Inflammatory macrophage (primary cell): Measurements from ENCODE around the gene ADAMTS14.
"Not testable (repeated sequence)": the region's sequence is repeated elsewhere in the genome, so short reads cannot be mapped to it uniquely, and the experiment has no call there.

Experiments
- DNase-seq, 2 donors: peaks; one replicate each; pipeline ENCODE4 v3.0.0-alpha.2; 2020 to 2022

The ADAMTS14 gene

DNA sequence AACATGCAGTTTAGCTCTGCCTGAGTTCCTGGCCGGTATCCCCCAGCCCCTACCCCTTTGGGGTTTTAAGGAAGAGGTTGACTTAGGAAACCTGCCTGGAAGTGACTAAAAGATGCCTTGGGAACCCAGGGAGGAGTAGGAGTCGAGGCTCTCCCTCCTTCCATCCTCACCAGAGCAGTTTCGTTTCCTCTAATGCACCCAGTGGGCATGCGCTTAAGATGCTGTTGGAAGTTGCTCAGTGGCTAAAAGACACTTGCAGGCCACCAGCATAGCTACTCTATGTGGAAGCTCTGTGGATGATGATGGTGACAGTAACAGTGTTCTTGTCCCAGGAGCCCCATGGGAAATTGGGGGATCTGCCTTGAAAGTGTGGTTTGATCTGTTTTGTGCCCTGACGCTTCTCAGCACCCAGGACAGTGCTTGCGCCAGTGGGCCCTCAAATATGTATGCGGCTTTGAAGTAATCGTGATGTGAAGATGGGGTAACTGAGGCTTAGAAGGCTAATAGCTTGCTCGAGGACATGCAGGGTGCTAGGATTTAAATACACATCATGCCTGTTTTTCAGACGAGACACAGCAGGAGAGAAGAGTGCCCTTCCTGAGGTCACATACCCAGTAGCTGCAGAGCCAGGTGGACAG is 80.8 kb downstream of the ADAMTS14 start:
- peak; percentile 67 to 74 for DNase-seq

DNA sequence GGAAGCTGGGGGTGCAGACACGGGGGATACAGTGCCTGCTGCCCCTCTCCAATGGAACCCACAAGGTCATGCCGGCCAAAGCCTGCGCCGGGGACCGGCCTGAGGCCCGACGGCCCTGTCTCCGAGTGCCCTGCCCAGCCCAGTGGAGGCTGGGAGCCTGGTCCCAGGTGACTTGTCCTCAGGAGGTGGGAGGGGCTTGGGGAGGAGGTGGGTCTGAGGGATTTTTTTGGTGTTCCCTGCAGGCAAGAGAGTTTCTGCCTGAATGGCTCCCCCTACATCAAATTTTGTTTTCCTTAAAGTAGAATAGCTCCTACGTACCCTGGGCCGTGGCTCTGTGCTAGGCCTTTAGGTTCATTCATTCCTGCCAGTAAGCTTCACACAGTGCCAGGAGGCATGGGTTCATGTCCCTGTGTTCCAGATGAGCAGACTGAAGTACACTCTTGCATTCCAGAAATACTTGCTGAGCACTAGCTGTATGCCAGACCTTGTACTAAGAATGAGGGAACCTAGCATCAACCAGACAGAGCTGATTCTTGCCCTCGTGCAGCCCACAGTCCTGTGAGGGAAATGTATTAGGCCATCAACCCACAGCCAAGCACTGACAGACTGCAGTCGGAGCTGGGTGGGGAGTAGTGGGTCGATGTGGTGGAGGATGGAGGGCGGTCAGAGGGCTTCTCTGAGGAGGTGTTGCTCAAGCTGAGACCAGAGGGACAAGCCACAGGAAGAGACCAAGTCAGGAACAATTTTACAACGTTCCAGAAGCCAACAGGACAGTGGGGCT is 81.7 kb downstream of the ADAMTS14 start:
- DNase-seq, result no peak

DNA sequence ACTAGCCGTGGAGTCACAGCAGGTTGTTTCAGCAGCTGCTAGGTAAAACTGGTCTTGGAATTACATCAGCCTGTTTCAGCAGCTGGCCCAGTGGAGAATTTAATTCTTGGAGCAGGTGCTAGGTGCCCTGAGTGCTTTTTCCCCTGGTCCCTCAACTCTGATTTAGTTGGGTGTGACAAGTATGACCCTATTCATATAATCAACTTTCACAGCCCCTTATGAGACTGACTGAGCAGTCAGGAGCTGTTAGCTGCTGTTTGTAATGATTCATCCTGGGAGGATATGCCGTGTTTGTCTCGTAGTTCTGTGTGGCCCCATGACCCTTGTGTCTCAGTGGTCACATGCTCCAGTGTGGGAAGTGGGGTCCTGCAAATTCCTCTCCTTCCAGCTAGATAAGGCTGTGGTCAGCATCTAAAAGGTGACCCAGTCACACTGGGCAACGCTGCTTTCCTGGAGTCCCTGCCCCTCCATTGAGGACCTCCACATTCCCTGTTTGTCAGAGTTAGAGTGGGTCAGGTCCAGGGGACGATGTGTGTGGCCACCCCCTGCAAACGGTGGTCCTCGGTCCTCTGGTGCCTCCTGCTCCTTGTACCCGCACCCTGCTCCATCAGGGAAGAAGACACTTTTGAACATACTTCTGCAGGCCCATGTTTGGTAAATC is 84.5 kb downstream of the ADAMTS14 start:
- peak; percentile 10 to 58 for DNase-seq

DNA sequence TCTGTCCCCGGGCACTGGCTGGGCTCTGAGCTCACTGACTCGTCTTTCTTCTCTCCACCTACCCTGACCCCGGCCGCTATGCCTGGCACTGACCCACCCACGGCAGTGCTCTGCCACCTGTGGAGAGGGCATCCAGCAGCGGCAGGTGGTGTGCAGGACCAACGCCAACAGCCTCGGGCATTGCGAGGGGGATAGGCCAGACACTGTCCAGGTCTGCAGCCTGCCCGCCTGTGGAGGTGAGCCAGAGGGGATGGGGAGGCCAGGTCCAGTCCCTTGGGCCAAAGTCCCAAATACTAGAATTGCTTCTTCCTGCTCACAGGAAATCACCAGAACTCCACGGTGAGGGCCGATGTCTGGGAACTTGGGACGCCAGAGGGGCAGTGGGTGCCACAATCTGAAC is 85.5 kb downstream of the ADAMTS14 start:
- no peak for DNase-seq

DNA sequence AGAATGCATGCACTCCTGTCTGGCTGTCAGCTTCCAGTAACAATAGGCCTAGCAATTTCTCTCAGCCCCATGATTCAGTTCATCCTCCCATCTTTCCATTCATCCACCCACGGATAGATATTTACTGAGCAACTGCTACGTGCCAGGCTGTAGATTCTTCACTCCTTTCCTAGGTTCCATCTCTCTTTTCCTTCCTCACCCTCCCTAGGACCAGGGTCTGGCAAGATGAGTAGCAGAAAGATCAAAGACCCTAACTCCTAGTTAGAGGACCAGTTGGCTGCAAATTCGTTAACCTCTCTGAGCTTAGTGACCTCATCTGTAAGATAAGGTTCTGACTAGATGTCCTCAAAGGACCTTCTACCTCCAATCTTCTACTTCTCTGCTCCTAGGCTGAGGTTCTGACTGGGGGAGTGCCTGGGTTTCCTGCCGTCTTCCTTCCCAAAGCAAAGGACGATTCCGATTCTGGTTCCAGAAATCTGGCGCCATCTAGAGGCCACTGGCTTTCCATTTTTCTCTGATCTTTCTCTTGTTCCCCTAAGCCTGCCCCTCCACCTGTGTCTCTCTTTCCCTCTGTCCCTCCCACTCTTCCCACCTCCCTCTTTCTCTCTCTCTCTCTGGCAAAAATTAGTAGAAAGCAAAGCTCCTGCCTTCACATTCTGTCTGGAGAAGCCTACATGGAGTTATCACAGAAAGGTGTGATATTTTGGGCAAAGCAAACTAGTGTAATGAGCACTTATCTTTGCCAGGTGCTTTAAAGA is 86.6 kb downstream of the ADAMTS14 start:
- peak; percentile 76 to 78 for DNase-seq

DNA sequence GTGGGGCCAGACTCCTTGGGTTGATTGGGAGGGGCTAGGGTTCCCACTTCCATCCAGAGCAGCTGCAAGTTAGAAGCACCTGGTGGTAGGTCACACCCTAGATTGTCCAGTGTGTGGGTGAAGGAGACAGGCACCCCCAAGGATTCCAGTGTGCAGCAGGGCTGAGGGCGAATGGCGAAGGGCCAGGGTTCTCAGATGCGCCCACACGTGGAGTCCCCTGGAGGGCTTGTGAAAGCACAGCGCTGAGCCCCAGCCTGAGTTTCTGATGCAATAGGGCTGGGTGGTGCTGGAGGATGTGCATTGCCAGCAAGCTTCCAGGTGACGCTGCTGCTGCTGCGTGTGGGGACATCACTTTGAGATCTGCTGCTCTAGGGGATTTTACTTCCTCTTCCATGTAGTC is 87.5 kb downstream of the ADAMTS14 start:
- peak; percentile 13 to 24 for DNase-seq

DNA sequence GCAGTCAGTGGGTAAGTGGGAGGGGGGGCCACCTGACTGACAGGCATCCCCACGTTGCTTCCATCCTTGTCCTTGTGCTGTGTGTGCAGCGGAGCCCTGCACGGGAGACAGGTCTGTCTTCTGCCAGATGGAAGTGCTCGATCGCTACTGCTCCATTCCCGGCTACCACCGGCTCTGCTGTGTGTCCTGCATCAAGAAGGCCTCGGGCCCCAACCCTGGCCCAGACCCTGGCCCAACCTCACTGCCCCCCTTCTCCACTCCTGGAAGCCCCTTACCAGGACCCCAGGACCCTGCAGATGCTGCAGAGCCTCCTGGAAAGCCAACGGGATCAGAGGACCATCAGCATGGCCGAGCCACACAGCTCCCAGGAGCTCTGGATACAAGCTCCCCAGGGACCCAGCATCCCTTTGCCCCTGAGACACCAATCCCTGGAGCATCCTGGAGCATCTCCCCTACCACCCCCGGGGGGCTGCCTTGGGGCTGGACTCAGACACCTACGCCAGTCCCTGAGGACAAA is 88.0 kb downstream of the ADAMTS14 start:
- DNase-seq, result no peak

DNA sequence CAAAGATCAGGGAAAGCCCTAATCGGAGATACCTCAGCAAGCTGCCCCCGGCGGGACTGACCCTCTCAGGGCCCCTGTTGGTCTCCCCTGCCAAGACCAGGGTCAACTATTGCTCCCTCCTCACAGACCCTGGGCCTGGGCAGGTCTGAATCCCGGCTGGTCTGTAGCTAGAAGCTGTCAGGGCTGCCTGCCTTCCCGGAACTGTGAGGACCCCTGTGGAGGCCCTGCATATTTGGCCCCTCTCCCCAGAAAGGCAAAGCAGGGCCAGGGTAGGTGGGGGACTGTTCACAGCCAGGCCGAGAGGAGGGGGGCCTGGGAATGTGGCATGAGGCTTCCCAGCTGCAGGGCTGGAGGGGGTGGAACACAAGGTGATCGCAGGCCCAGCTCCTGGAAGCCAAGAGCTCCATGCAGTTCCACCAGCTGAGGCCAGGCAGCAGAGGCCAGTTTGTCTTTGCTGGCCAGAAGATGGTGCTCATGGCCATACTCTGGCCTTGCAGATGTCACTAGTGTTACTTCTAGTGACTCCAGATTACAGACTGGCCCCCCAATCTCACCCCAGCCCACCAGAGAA is 88.8 kb downstream of the ADAMTS14 start:
- DNase-seq, result peak; percentile 20 to 40

DNA sequence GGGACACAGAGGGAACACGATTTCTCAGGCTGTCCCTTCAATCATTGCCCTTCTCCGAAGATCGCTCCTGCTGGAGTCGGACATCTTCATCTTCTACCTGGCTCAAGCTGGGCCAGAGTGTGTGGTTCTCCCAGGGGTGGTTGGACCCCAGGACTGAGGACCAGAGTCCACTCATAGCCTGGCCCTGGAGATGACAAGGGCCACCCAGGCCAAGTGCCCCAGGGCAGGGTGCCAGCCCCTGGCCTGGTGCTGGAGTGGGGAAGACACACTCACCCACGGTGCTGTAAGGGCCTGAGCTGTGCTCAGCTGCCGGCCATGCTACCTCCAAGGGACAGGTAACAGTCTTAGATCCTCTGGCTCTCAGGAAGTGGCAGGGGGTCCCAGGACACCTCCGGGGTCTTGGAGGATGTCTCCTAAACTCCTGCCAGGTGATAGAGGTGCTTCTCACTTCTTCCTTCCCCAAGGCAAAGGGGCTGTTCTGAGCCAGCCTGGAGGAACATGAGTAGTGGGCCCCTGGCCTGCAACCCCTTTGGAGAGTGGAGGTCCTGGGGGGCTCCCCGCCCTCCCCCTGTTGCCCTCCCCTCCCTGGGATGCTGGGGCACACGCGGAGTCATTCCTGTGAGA is 89.5 kb downstream of the ADAMTS14 start:
- DNase-seq, result no peak

DNA sequence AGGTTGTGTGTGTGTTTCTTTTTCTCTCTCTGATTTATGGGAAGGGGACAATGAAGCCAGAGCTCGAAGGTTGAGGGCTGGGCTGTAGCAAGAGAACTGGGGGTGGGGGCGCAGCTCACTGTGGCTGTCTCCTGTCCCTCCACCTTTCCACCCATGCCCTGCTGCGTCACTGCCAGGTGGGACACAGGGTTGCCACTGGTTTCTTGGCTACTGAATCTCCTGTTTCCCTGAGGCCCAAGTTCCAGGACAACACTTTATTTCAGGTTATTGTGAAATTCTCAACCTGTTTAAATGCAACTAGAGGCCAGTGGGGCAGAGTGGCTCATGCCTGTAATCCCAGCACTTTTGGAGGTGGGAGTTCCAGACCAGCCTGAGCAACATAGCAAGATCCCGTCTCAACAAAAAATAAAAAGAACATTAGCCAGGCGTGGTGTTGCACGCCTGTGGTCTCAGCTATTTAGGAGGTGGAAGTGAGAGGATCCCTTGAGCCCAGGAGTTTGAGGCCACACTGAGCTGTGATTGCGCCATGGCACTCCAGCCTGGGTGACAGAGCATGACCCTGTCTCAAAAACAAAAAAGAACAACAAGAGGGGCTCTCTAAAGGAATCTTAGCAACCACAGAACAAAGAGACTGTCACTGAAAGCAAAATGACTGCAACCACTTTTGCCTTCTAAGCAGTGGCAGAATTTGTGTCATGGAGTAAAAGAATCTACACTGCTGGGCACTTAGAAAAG is 90.3 kb downstream of the ADAMTS14 start:
- peak; percentile 32 to 48 for DNase-seq

DNA sequence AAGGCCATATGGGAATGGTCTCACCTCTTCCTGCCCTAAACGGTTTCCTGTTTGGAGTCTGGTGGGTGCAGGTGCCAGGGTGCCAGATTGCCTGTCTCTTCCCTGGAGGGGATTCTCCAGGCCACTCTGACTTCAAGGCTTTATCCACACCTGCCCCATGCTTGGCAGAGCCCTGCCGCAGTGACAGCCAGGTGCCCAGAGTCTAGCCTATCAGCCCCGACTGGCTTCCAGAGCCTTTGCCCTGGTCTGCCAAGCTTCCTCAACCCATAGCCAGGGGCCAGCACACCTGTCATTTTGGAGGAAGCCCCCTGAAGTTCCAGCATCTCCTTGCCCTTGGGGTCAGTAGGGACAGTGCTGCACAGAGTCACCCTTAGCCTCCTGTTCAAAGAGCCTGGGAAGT is 91.3 kb downstream of the ADAMTS14 start:
- no peak for DNase-seq

DNA sequence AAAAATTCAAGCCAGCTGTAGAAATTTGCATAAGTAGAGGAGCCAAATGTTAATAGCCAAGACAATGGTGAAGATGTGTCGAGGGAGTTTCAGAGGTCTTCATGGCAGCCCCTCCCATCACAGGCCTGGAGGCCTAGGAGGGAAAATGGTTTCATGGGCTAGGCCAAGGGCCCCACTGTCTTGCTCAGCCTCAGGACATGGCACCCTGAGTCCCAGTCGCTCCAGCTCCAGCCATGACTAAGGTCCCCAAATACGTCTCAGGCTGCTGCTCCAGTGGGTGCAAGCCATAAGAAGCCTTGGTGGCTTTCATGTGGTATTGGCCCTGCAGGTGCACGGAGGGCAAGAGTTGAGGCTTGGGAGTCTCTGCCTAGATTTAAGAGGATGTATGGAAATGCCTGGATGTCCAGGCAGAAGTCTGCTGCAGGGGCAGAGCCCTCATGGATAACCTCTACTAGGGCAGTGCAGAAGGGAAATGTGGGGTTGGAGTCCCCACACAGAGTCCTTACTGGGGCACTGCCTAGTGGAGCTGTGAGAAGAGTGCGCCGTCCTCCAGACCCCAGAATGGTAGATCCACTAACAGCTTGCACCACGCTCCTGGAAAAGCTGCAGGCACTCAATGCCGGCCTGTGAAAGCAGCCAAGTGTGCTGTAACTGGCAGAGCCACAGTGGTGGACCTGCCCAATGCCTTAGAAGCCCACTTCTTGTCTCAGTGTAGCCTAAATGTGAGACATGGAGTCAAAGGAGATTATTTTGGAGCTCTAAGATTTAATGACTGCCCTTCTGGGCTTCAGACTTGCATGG is 93.7 kb downstream of the ADAMTS14 start:
- DNase-seq, result no peak

DNA sequence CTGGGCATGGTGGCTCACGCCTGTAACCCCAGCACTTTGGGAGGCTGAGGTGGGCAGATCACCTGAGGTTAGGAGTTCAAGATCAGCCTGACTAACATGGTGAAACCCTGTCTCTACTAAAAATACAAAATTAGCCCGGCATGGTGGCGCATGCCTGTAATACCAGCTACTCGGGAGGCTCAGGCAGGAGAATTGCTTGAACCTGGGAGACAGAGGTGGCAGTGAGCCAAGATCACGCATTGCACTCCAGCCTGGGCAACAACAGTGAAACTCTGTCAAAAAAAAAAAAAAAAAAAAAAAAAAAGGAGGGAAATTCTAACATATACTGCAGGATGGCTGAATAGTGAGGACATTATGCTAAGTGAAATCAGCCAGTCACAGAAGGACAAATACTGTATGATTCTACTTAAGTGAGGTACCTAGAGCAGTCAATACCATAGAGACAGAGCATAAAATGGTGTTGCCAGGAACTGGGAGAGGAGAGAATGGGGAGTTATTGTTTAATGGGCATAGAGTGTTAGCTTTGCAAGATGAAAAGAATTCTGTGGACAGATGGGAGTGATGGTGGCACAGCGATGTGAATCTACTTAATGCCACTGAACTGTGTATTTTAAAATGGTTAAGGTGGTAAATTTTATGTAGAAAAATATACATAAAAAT is 95.8 kb downstream of the ADAMTS14 start:
- not testable (repeated sequence) for DNase-seq

DNA sequence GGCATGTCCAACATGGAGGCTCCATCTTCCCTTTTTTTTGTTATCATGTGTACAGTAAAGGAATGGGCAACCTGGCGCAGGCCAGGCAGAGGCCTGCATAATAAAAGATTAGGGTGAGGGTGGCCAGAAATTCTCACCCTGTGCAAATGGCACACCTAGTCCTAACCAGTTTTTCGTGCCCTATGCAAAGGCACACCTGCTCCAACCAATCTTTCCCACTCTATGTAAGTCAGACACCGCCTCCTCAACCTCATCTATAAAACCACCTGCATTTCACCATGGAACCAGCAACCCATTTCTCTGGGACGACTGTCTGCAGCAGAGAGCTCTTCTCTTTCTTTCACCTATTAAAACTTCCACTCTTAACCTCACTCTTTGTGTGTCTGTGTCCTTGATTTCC is 96.8 kb downstream of the ADAMTS14 start:
- no peak for DNase-seq

DNA sequence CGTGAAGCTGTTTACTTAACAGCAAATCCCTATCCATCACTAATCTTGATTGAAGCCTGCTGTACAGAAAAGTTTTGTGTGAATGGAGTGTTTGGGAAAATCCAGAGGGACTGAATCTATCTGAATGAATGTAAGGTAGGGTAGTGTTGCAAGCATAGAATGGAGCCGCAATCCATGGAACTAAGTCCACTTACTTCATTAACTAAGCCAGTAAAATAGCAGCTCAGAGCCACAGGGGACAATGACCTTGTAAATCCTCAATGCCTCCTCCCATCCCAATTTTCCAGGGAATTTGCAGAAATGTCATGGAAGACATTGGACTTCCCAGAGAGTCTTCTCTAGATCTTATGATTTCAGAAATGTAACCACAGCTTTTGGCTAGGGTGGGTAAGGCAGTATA is 97.7 kb downstream of the ADAMTS14 start:
- no peak for DNase-seq

DNA sequence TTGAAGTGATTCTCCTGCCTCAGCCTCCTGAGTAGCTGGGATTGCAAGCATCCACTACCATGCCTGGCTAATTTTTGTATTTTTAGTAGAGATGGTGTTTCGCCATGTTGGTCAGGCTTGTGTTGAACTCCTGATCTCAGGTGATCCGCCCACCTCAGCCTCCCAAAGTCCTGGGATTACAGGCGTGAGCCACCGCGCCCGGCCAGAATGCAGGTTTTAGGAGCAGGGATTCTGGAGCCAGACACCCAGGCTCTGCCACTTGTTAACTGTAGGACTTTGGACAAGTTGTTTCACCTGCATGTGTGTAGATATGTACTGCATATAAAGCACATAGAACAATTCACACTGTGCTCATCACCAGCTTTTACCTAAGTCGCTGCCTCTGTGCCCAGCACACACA is 98.2 kb downstream of the ADAMTS14 start:
- DNase-seq, result not testable (repeated sequence)

DNA sequence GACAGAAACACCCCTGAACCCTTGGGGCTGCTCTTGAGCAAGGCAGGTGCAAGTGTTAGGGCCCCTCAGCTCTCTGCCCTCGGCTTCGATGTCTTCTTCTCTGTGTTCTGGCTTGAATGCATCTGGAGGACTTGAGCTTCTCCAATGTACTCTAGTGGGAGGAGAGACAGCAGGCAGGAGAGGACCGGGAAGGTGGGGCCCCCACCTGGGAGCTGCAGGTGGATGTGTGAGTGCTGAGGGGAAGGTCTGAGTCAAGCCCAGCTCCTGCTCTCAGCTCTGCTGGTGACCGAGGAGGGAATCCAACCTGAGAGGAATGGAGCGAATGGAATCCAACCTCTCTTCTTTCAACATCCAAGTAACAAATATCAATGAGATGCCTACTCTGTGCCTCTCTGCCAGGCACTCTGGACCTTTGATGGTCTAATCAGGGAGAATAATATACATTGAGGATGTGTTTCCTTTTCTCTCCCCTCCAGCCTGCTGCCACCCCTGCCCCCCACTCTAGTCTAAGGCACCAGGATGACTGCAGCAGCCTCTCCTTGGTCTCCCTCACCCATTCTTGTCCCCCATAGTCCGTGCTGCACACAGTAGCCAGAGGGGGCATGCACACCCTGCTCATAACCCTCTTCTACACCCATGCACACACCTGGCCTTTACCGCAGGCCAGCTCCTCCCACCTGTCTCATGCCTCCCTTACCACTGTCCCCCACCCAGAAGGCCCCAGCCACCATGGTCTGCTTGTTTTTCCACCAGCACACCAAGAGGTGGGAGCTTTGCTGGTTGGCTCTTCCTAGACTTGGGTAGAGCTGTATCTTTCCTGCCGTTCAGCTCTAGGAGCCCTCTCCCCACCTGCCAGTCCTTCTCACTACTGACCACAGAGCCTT is 99.2 kb downstream of the ADAMTS14 start:
- no peak for DNase-seq

DNA sequence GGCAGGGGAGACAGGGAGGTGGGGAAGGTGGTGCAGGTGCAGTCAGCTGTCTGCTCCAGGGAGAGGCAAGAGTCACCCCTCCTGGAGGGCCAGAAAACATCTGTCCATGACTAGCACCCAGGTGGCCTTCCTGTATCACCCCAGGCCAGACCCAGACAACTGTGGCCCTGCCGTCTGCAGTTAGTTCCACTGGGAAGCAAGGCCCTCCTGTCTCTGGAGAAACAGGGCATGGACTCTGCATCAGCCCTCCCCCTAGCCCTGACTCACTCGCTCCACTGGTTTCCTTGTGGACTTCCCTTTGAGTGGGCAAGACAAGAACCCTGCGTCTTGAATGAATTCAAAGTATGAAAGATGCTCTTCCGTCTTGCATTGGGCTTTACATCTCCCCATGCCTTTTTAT is 100.3 kb downstream of the ADAMTS14 start:
- peak; percentile 17 to 57 for DNase-seq

DNA sequence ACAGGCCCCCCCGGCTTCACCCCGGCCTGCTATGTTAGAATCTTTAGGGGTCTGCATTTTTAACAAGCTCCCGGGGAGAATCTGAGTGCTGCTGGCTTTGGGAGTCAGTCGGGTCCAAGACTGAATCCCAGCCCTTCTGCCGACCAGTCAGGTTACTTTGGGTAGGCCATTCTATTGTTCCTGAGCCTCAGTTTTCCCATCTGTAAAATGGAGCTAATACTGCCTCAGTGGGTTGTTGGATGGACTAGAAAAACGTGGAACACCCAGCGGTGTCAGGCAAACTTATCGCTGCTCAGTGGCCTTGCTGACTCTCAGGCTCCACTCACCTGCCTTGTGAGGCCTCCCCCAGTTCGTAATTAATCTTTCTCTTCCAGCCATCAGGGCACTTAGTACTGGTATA is 101.2 kb downstream of the ADAMTS14 start:
- no peak for DNase-seq
